CD4-positive, alpha-beta T cell treated with Interleukin-1 beta for 1 hour (primary cell): ENCODE results near the gene MAG.
A peak's percentile ranks its signal among the peaks of the same experiment; 100 is the strongest.

Experiments
- DNase-seq, 2 donors: peaks; one replicate each; pipeline ENCODE4 v3.0.0-alpha.2; 2020 to 2022

The MAG gene

DNA sequence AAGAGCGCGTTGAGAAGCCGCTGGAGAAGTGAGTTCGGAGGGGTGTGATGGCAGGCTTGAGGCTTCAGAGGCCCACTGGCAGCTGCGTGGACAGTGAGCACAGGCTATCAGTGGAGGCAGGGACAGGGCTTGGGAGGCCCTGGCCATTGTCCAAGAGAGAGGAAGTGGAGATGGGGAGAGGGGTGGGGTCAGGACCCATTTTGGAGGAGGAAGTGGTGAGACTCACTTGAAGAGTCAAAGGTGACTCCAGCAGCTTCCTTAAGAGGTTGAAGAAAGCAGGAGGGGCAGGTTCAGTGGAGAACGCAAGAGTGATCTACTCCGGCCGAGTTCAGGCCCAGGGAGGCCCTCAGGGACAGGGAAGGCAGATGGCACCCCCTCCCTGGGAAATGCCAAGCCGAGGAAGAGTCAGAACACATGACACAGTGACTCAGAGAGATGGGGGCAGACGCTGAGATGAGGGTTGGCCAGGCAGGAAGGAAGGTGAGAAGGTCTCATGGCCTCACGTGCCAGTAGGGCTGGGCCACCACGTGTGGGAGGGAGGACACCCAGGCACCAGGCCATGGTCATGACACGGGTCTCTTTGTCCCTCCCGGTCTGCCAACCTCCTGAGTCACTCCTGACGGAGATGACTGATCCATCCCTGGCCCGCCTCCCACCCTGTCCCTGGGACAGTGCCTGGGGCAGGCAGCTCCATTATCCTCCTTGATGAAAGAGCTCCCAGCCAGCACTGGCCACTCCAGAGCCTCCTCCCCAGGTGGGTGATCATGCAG lies 26.9 kb downstream of the MAG start:
- peak; percentile 8 to 86 for DNase-seq

DNA sequence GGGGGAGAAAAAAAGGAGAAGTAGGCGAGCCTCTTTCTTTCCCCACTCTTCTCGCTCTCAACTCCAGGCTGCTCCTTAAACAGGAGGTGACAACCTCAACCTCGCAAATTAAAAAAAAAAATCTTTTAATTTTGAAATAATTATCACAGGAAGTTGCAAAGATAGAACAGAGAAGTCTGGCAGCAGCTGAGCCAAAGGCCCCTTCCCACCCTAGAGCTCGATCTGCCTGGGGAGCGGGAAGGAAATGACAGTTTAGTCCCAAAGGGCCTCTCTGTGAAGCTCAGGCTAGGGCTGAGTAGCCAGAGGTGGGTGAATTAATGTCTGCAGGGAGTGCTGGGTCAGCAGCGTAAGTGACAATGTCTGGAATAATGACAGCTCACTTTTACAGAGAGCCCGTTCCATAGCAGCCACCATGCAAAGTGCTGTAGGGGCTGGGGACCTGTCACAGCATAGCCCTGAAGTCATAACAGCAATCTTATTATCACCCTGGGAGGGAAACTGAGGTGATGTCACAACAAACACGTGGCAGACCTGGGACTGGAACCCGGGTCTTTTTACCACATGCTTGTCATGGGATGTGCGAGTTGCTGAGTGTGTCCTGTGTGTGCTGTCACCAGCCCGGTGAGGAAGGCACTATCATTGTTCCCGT lies 28.2 kb downstream of the MAG start:
- peak in 1 of 2 donors; percentile 48 for DNase-seq

DNA sequence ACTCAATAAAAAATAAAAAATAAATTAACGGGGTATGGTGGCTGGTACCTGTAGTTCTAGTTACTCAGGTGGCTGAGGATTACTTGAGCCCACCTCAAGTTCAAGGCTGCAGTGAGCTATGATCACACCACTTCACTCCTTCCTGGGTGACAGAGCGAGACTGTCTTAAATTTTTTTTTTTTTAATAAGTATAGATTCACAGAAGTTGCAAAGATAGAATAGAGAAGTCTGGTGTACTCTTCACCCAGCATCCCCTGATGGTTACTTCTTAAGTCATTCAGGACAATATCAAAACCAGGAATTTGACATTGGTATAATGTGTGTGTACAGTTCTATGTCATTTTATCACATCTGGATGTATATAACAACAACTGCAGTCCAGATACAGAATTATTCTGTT lies 29.3 kb downstream of the MAG start:
- no peak for DNase-seq

DNA sequence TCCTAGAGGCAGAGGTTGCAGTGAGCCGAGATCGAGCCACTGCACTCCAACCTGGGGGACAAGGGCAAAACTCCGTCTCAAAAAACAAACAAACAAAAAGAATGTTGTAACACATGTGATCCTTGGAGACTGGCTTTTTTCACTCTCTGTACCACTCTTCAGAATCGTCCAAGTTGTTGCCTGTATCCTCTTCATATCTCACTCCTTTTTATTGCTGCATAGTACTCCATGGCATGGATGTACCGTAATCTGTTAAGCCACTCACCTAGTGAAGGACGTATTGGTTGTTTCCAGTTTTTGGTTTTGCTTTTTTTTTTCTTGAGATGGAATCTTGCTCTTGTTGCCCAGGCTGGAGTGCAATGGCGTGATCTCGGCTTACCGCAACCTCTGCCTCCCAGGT lies 30.1 kb downstream of the MAG start:
- no peak for DNase-seq

GRCh38 chr19:35327642-35328041 lies 35.7 kb downstream of the MAG start:
- DNase-seq = no peak

GRCh38 chr19:35328851-35329285 lies 36.9 kb downstream of the MAG start, which contains the start of gene CD22:
Gene CD22 (plus strand): TSS chr19:35329187. CDS start chr19:35332041, 2,854 bp downstream.
- peak in 1 of 2 donors; percentile 65 for DNase-seq

GRCh38 chr19:35329323-35329722 lies 37.4 kb downstream of the MAG start:
- no peak for DNase-seq

GRCh38 chr19:35330475-35330874 lies 38.5 kb downstream of the MAG start:
- DNase-seq = peak in 1 of 2 donors; percentile 82

DNA sequence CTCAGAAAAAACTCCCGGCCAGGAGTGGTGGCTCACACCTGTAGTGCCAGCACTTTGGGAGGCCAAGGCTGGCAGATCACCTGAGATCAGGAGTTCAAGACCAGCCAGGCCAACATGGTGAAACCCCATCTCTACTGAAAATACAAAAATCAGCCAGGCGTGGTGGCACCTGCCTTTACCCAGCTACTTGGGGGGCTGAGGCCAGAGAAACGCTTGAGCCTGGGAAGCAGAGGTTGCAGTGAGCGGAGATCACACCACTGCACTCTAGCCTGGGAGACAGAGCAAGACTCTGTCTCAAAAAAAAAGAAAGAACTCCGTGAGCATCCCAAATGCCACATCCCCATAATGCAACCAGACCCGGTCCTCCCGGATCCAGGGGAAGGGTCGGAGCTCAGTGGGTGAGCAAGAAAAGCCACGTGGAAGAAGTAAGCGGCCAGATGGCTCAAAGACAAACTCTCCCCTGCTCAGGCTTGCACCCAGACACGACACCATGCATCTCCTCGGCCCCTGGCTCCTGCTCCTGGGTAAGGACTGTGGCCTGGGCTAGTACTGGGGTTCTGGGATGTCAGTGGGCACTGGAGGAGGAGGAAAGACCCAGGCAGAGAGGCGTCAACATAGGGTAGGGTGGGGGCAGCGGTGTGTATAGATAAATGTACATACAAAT lies 39.7 kb downstream of the MAG start:
- no peak for DNase-seq

- no peak for DNase-seq
Measured at GRCh38 chr19:35332817-35333216, 40.9 kb downstream of the MAG start.

- DNase-seq = no peak
Measured at GRCh38 chr19:35334144-35334753, 42.3 kb downstream of the MAG start.

DNA sequence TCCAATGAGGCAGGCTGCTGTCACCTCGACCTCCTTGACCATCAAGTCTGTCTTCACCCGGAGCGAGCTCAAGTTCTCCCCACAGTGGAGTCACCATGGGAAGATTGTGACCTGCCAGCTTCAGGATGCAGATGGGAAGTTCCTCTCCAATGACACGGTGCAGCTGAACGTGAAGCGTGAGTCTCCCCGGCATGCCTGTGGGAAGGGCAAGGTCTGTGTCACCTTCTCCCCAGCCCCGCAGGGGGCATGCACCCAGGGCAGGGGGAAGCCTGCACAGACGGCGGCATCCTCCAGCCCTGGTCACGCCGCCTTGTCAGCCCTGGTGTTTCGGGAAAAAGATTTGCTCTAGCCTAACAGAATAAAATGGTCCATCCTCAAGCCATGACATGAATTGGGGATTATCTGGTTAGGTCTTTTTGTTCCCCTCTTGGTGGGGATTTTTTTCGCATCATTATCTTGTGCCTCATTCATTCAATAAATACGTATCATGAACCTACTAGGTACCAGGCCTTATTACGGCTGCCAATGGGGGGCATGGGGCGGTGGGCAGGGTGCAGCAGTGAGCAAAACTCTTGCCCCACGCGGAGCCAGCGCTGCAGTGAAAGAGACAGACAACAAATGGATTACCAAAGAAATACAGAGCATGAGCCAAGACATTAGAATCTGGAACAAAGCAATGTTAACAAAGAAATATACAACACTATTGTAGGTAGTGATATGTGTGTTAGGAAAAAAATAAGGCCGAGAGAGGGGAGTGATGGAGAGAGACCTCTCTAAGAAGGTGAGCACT lies 44.4 kb downstream of the MAG start:
- no peak for DNase-seq

GRCh38 chr19:35337097-35337983 lies 45.4 kb downstream of the MAG start:
- DNase-seq = no peak

- no peak for DNase-seq
Measured at GRCh38 chr19:35337984-35338296, 46.0 kb downstream of the MAG start.

- DNase-seq = no peak
Measured at GRCh38 chr19:35340431-35340830, 48.5 kb downstream of the MAG start.

- no peak for DNase-seq
Measured at GRCh38 chr19:35341006-35341405, 49.0 kb downstream of the MAG start.

GRCh38 chr19:35341565-35342225 lies 49.7 kb downstream of the MAG start:
- DNase-seq = no peak

DNA sequence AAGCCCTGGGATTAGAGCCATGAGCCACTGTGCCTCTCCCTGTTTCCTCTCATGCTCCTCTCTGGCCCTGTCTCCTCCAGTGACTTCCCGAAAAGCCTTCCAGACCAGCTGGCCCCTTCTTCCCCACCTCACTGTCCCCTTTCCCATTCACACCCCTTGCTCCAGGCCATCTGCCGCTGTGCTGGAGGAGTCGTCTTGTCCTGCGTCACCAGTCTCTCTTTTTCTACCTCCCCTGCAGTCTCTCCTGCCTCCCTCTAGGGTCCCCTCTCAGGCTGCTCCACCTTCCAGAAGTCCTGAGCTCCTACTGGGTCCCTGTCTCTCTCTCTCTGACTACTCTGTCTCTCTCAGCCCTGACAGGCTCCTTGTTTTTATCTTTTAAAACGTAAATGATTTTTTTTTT lies 50.5 kb downstream of the MAG start:
- no peak for DNase-seq

DNA sequence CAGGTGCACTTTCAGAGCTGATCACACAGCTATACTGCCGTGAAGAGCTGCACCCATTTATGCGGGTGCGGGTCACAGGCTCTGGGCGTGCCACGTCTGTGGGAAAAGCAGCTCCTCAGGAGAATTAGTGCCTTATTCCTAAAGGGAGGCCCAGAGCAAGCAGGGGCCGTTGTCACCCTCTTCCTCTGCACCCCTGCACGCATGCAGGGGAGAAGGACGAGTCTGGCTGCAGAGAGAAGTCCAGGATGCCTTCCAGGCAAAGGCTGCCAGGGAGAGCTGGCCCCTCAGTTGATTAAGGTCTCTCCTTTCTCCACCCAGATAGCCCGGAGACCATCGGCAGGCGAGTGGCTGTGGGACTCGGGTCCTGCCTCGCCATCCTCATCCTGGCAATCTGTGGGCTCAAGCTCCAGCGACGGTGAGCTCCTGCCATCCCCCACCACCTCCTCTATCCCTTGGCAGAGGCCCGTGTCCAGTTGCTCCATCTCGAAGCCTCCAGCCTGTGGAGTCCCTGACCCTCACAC lies 52.6 kb downstream of the MAG start:
- DNase-seq = no peak

DNA sequence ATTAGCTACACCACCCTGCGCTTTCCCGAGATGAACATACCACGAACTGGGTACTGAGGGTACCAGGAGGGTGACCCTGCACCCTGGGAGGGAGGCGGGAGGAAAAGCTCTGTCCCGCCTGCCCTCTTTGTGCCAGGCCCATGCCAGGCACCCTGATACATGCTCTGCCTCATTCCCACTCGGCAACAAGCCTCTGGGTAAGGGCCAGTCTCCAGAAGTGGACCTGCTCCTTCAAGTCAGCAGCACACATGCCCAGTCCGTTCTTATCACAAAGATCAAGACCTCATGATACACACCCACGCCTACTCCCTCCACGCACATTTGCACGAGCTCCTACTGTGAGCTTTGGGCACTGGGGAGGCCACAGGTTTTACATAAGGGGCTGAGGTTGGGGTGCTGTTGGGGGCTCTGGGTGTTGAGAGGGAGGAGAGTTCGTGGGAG lies 53.7 kb downstream of the MAG start:
- DNase-seq = no peak
